ENCODE measurements around the gene SLC35G6. TPM values are rescaled to one million over a fixed set of nuclear protein-coding genes. Genes with fewer than 3 reads are reported as not detected.

SLC35G6 gene
- total RNA-seq, 1 donor: not detected

DNA sequence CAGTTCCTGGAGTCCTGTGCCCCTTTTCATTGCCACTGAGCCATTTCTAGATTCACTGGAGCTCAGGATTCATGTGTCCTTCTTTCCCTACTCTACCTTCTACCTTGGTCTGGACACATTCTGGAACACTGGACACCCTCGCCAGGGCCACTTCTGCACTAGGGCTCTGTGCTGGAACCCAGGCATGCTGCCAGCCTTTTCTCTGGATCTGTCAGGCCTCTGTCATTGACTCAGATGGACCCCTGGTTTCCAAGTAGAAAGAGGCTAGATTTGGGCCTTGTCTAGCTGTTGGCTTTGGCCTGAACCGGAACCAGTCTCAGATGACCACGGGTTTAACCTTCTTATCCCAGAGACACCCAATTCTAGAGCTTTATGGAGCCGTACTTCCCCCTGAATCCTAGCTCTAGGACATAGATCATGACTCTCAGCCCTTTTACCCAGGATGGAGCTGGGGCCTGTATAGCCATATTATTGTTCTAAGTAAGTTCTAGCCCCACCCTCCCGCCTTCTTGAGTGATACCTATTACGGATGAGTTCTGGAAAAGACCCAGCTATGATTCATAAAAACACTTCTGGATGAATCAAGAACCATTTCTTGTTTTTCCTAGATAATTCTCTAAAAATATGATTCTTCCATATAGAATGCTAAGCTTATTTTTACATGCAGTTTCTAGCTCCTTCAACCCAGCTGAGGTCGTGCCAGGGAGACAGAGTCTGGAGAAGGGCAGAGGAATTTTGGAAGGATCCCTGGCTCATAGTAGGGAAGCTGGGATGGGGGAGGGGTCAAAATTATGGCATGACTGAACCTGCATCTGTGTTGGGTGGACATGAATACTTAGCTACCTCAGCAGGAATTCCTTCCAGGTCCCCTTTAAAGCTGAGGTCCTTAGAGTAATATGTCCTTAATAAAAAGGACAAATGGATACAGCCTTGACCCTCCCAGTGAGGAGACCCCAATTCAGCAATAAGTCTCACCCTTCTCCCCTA lies 37.5 kb upstream of the SLC35G6 start:
- no peak overlapping the region for H3K4me3 ChIP-seq (ENCODE audit: low read depth, low read length)
- TF ChIP-seq, protein P1, sequence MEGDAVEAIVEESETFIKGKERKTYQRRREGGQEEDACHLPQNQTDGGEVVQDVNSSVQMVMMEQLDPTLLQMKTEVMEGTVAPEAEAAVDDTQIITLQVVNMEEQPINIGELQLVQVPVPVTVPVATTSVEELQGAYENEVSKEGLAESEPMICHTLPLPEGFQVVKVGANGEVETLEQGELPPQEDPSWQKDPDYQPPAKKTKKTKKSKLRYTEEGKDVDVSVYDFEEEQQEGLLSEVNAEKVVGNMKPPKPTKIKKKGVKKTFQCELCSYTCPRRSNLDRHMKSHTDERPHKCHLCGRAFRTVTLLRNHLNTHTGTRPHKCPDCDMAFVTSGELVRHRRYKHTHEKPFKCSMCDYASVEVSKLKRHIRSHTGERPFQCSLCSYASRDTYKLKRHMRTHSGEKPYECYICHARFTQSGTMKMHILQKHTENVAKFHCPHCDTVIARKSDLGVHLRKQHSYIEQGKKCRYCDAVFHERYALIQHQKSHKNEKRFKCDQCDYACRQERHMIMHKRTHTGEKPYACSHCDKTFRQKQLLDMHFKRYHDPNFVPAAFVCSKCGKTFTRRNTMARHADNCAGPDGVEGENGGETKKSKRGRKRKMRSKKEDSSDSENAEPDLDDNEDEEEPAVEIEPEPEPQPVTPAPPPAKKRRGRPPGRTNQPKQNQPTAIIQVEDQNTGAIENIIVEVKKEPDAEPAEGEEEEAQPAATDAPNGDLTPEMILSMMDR (IDR thresholded peaks at IDR 0.05; ENCODE audit: insufficient read depth, low read depth, low read length): no peak
- DNase-seq (ENCODE audit: low read depth): no peak

DNA sequence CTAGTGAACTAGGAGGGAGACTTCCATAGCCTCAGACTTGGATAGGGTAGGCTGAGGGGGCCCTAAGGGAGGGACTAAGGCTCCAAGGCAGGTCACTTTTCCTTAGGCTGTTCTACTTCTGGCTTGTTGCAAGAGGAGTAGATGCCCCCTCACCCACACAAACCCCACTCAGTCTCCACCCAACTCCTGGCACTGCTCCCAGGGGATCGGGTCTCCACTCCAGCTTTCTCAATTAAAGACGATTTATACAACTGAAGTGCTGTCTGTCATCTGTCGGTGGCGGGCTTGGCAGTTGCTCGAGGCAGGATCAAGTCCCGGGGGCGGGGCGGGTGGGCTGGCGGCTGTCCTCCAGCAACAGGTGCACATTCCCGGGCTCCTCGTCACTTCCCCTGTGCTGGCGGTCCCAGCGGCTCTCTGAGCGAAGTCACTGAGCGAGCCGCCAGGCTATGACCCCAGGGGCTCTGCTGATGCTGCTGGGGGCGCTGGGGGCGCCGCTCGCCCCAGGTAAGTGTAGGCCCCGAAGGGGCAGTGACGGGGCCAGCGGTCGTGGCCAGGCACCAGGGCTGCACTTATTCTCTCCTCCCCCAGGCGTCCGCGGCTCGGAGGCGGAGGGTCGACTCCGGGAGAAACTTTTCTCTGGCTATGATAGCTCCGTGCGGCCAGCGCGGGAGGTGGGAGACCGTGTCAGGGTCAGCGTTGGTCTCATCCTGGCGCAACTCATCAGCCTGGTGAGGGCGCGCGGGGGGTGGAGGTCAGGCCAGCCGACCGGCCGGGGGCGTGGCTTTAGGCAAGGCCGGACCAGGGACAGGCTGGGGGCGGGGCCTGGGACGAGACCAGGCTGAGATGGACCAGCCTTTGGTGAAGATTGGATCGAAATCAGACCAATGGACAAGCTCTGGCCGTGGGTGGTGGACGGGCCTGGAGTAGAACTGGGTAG lies 36.3 kb upstream of the SLC35G6 start, which contains the start of gene CHRNB1:
Gene CHRNB1, plus strand, starts transcription at position 380 of the 937 bp plus-strand sequence. Its CDS starts 67 bp downstream, at position 447.
- peak within 1 kb of the TSS; percentile 52 for H3K4me3 ChIP-seq (ENCODE audit: low read depth, low read length)
- DNase-seq (ENCODE audit: low read depth): peak; percentile 42
- TF ChIP-seq, protein P1 (IDR thresholded peaks at IDR 0.05; ENCODE audit: insufficient read depth, low read depth, low read length): no peak

DNA sequence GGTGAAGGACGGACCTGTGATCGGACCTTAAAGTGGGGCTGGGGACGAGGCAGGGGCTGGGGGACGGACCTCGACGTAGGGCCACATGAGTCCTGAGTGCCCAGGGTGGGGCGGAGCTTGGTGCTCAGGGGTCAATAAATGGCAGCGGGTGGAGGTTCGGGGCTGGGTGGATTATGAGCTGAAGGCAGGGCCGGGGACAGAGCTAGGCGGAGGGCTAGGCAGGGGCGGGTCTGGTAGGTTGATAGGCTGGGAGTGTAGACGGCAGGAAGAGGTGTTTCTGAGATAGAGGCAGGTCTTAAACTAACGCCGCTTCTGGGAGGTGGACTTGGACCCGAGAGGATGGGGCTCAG lies 35.7 kb upstream of the SLC35G6 start:
- TF ChIP-seq, protein P1 (IDR thresholded peaks at IDR 0.05; ENCODE audit: insufficient read depth, low read depth, low read length): no peak
- peak overlapping the region; percentile 52 for H3K4me3 ChIP-seq (ENCODE audit: low read depth, low read length)
- DNase-seq (ENCODE audit: low read depth): no peak

DNA sequence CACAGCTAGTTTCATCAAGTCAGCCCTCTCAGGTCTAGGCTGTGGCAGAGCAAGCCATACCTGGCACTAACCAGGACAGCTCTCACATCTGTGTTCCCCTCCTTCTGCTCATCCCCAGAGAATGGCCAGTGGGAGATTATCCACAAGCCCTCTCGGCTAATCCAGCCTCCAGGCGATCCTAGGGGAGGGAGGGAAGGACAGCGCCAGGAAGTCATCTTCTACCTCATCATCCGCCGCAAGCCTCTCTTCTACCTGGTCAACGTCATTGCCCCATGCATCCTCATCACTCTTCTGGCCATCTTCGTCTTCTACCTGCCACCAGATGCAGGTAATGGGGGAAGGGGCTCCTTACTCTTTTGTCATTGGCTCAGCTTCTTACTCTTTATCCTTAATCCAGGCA lies 32.8 kb upstream of the SLC35G6 start:
- H3K4me3 ChIP-seq (ENCODE audit: low read depth, low read length): no peak overlapping the region
- TF ChIP-seq, protein P1 (IDR thresholded peaks at IDR 0.05; ENCODE audit: insufficient read depth, low read depth, low read length): no peak
- DNase-seq (ENCODE audit: low read depth): no peak

DNA sequence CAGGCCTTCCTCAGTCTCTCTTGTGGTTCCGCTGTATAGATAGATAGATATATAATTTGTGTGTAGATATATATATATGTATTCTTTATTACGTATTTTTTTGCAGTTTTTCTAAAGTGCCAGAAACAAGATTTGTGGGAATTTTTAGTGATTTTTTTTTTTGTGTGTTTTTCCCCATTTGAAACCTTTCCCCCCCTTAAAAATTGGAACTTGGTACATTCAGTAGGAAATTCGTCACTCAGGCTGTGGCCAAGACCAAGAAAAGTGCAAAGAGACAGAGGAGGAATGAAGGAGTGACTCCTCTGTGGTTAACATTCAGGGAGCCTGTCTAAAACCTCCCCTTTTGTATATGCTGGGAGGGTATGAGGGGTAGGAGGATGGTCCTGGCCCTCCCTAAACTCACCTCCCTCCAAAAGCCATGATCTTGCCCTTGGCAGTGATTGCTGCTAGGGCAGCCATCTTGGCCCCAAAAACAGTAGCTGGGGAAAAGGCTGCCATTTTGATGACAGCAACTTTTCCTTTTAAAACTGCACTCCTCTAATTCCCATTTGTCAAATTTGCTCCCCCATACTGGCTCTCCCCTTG lies 21.2 kb upstream of the SLC35G6 start:
- no peak for DNase-seq (ENCODE audit: low read depth)
- TF ChIP-seq, protein P1 (IDR thresholded peaks at IDR 0.05; ENCODE audit: insufficient read depth, low read depth, low read length): no peak
- H3K4me3 ChIP-seq (ENCODE audit: low read depth, low read length): no peak overlapping the region
